ENCODE measurements around the gene KRTAP4-7.
"Not testable (repeated sequence)": the region's sequence is repeated elsewhere in the genome, so short reads cannot be mapped to it uniquely, and the experiment has no call there.

KRTAP4-7 gene

DNA sequence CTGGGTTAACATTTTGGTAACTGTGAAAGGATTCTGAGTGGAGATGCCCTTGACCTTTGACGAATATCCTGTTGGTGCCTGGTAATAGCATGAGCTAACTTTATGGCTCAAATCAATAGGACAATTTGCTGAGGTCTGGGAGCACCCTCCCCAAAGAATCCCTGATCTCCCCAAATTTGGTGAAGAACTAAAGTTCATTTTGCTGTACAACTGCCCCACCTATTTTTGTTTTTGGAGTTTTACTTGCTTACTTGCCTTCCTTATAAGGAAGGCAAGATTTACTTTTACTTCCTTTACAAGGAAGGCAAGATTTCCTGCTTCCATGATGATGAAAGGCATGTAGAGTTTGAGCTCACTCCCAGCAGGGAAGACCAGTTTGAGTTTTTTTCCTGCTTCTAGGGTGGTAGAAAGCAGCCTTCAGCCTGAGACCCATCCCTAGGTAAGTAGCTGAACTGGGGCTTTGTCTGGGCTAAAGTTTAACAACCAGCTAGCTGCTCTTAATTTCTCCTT lies 24.0 kb downstream of the KRTAP4-7 start:
- H3K36me3 ChIP-seq (ENCODE audit: control insufficient read depth in 1 of 2, insufficient read depth in 2 of 2, low read length in 2 of 2), result no peaks in the 10 kb centered on the region
- H3K9ac ChIP-seq (ENCODE audit: low read depth in 1 of 2, low read length in 2 of 2), result no peak overlapping the region
- H3K9me3 ChIP-seq (ENCODE audit: control insufficient read depth in 1 of 2, low read length in 2 of 2), result no peaks in the 10 kb centered on the region
- no peak overlapping the region for H3K4me3 ChIP-seq (ENCODE audit: low read depth in 1 of 2, low read length in 2 of 2)
- H3K27ac ChIP-seq (ENCODE audit: low read depth, low read length), result no peak overlapping the region
- H3K27me3 ChIP-seq (ENCODE audit: control insufficient read depth in 1 of 2, insufficient read depth in 2 of 2, low read length in 2 of 2), result no peaks in the 10 kb centered on the region
- no peaks in the 10 kb centered on the region for H3K4me1 ChIP-seq (ENCODE audit: control insufficient read depth in 1 of 2, insufficient read depth in 2 of 2, low read length in 2 of 2)

DNA sequence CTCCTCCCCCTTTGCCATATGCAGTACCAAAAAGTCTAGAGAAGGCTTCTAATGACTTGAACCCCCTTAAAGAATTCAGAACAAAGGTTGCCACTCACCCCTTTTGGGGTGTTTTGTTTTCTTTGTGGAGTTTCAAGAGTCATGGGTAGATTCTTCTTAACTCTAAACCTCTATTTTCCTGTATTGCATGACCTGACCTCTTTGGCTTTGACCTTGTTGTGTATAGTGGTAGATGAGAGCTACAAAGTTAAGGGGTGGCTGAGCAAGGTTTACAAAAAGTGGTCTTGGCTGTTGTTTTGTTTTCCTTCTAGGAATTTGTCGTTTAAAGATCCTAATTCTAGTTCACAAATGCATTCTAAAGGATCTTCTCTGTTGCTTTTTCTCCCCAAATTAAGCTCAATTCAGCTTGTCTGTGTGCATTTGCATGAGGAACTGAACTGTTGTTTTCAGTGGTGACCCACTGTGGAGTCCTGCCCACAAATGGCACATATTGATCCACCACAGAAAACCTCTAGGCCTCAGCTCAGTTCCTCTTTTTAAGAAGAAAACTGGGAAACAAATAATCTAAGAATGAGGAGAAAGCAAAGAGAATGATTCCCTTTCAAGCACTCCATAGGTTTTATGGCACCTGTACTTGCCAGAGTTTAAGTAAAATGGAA lies 24.9 kb downstream of the KRTAP4-7 start:
- H3K27me3 ChIP-seq (ENCODE audit: control insufficient read depth in 1 of 2, insufficient read depth in 2 of 2, low read length in 2 of 2); H3K4me1 ChIP-seq (ENCODE audit: control insufficient read depth in 1 of 2, insufficient read depth in 2 of 2, low read length in 2 of 2); H3K27ac ChIP-seq (ENCODE audit: low read depth, low read length); H3K4me3 ChIP-seq (ENCODE audit: low read depth in 1 of 2, low read length in 2 of 2); H3K9ac ChIP-seq (ENCODE audit: low read depth in 1 of 2, low read length in 2 of 2); H3K9me3 ChIP-seq (ENCODE audit: control insufficient read depth in 1 of 2, low read length in 2 of 2); H3K36me3 ChIP-seq (ENCODE audit: control insufficient read depth in 1 of 2, insufficient read depth in 2 of 2, low read length in 2 of 2): not testable (repeated sequence)

DNA sequence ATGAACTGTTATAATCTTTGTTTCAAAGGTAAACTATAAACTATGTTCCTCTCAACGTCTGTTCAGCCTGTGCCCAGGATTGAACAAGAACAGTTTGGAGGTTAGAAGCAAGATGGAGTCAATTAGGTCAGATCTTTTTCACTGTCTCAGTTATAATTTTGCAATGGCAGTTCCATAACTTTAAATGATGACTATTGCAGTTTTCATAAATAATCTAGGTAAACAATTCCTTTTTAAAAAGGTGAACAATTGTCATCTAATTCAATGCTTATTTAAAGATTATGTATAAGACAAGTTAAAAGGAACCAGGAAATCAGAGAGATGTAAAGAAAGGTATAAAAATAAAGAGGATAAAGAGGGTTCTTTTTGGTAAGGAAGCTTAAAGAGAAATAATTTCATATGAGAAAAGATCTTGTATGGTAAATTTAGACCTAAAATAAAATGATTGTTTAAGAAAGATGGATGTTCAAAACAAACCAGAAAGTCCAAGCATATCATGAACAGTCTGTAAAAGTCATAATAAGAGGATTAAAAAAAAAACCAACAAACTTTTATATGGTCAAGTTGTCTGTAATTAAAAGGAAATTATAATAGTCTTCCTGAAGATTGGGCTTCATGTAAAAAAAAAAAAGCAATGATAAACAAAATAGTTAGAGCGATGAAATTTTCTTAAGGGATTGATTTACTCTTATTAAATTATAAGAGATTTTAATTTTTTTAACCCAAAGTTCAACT lies 27.4 kb downstream of the KRTAP4-7 start:
- no peaks in the 10 kb centered on the region for H3K4me1 ChIP-seq (ENCODE audit: control insufficient read depth in 1 of 2, insufficient read depth in 2 of 2, low read length in 2 of 2)
- peaks cover 0 to 8% of the 10 kb centered on the region in 2 donors for H3K27me3 ChIP-seq (ENCODE audit: control insufficient read depth in 1 of 2, insufficient read depth in 2 of 2, low read length in 2 of 2)
- no peaks in the 10 kb centered on the region for H3K9me3 ChIP-seq (ENCODE audit: control insufficient read depth in 1 of 2, low read length in 2 of 2)
- no peak overlapping the region for H3K27ac ChIP-seq (ENCODE audit: low read depth, low read length)
- H3K36me3 ChIP-seq (ENCODE audit: control insufficient read depth in 1 of 2, insufficient read depth in 2 of 2, low read length in 2 of 2), result no peaks in the 10 kb centered on the region
- H3K9ac ChIP-seq (ENCODE audit: low read depth in 1 of 2, low read length in 2 of 2), result no peak overlapping the region
- no peak overlapping the region for H3K4me3 ChIP-seq (ENCODE audit: low read depth in 1 of 2, low read length in 2 of 2)

DNA sequence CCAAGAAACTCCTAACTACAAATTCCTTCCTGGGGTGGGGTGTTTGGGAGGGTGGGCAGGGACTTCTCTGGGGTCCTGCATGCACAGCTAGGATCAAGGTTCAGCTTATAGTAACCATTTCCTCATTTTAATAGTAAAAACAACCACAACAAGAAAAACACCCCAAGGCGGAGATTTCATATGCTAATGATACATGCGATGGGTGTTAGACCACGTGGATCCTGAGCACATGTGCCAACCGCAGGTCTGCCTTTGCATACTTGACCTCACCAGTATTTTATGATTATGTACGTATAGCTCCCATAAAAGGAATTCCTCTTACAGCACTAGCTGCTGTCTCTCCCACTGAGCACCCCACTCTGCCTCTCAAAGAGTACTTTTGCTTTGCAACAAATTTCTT lies 32.3 kb downstream of the KRTAP4-7 start:
- no peaks in the 10 kb centered on the region for H3K9me3 ChIP-seq (ENCODE audit: control insufficient read depth in 1 of 2, low read length in 2 of 2)
- H3K4me3 ChIP-seq (ENCODE audit: low read depth in 1 of 2, low read length in 2 of 2), result no peak overlapping the region
- no peaks in the 10 kb centered on the region for H3K36me3 ChIP-seq (ENCODE audit: control insufficient read depth in 1 of 2, insufficient read depth in 2 of 2, low read length in 2 of 2)
- no peak overlapping the region for H3K9ac ChIP-seq (ENCODE audit: low read depth in 1 of 2, low read length in 2 of 2)
- H3K27ac ChIP-seq (ENCODE audit: low read depth, low read length), result no peak overlapping the region
- no peaks in the 10 kb centered on the region for H3K4me1 ChIP-seq (ENCODE audit: control insufficient read depth in 1 of 2, insufficient read depth in 2 of 2, low read length in 2 of 2)
- H3K27me3 ChIP-seq (ENCODE audit: control insufficient read depth in 1 of 2, insufficient read depth in 2 of 2, low read length in 2 of 2), result peaks cover 0 to 8% of the 10 kb centered on the region in 2 donors

DNA sequence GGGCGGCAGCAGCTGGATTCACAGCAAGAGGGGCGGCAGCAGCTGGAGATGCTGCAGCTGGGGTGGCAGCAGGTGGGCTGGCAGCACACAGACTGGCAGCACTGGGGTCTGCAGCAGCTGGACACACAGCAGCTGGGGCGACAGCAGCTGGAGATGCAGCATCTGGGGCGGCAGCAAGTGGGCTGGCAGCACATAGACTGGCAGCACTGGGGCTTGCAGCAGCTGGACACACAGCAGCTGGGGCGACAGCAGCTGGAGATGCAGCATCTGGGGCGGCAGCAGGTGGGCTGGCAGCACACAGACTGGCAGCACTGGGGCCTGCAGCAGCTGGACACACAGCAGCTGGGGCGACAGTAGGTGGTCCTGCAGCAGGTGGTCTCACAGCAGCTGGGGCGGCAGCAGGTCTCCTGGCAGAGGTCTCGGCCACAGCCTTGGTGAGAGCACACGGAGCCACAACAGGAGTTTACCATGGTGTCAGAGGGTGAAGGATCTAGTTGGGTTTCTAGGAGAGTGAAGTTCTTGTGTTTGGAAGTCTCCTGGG lies 34.0 kb downstream of the KRTAP4-7 start, which contains the start of gene KRTAP4-11:
Gene KRTAP4-11 (minus strand): TSS at position 528 of the 541 bp plus-strand sequence. CDS start 58 bp downstream, at position 470.
- H3K9ac ChIP-seq (ENCODE audit: low read depth in 1 of 2, low read length in 2 of 2); H3K36me3 ChIP-seq (ENCODE audit: control insufficient read depth in 1 of 2, insufficient read depth in 2 of 2, low read length in 2 of 2); H3K4me3 ChIP-seq (ENCODE audit: low read depth in 1 of 2, low read length in 2 of 2); H3K4me1 ChIP-seq (ENCODE audit: control insufficient read depth in 1 of 2, insufficient read depth in 2 of 2, low read length in 2 of 2); H3K27ac ChIP-seq (ENCODE audit: low read depth, low read length); H3K27me3 ChIP-seq (ENCODE audit: control insufficient read depth in 1 of 2, insufficient read depth in 2 of 2, low read length in 2 of 2); H3K9me3 ChIP-seq (ENCODE audit: control insufficient read depth in 1 of 2, low read length in 2 of 2): not testable (repeated sequence)

DNA sequence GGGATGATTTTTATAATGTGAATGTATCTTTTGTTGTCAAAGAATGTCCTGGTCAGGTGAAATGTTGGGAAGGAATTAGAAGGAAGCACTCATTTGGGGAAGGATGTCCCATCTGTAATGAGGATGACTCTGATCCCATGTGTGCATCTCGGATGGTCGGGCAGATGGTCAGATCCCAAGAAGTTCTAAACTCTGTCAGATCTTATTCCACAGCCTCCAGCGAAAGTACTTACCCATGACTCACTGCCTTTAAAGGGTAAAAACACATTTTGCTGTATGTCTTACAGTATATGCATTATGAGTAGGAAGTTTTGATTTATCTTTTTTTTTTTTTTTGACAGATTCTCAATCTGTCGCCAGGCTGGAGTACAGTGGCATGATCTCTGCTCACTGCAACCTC lies 34.8 kb downstream of the KRTAP4-7 start:
- Histone ChIP-seq H3K27ac (ENCODE audit: low read depth, low read length) (no peak overlapping the region), H3K9me3 (ENCODE audit: control insufficient read depth in 1 of 2, low read length in 2 of 2) (no peaks in the 10 kb centered on the region), H3K4me1 (ENCODE audit: control insufficient read depth in 1 of 2, insufficient read depth in 2 of 2, low read length in 2 of 2) (no peaks in the 10 kb centered on the region), H3K9ac (ENCODE audit: low read depth in 1 of 2, low read length in 2 of 2) (no peak overlapping the region), H3K36me3 (ENCODE audit: control insufficient read depth in 1 of 2, insufficient read depth in 2 of 2, low read length in 2 of 2) (no peaks in the 10 kb centered on the region), H3K27me3 (ENCODE audit: control insufficient read depth in 1 of 2, insufficient read depth in 2 of 2, low read length in 2 of 2) (peaks cover 0 to 8% of the 10 kb centered on the region in 2 donors), H3K4me3 (ENCODE audit: low read depth in 1 of 2, low read length in 2 of 2) (no peak overlapping the region)

DNA sequence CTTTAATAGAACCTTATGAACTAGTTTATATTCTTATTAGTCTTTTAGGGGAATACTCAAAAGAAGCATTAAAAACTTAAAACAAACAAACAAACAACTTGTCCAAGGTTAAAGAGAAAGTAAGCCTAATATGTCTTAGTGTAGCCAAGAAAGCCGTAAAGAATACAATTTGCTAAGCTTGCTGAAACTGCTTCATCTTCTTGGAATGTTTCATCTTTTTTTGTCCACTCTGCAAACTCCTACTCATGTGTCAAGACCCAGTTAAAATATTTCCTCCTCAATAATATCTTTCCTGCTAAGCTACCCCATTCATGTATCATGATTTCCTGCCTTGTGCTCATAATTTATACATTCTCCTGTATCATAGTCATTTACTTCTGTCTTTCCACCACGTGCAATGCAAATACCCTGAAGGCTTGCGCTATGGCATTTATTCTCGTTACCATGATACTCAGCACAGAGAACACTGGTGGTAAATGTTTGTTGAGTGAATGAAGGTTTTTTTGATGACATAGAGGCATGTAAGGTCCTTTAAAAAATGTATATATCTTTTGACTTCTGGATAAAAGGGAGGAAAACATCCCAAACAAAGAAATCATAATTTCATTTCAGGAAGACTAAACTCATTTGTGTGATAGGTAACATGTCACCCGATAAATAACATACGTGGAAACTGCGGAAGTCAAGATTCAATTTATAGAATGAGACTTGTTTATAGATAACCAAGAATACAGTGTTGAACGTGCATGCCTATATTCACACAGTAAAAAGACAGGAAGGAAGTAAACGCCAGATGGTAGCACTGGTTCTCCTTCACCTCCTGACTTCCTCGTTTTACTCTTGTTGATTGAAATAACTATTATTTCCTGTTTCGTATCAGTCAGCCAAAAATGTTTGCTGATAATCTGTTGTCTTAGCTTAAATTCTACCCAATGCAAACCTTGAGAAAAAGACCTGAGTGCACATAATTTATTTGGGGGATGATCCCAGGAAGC lies 36.0 kb downstream of the KRTAP4-7 start:
- not testable (repeated sequence) for H3K27me3 ChIP-seq (ENCODE audit: control insufficient read depth in 1 of 2, insufficient read depth in 2 of 2, low read length in 2 of 2); H3K36me3 ChIP-seq (ENCODE audit: control insufficient read depth in 1 of 2, insufficient read depth in 2 of 2, low read length in 2 of 2); H3K27ac ChIP-seq (ENCODE audit: low read depth, low read length); H3K4me3 ChIP-seq (ENCODE audit: low read depth in 1 of 2, low read length in 2 of 2); H3K4me1 ChIP-seq (ENCODE audit: control insufficient read depth in 1 of 2, insufficient read depth in 2 of 2, low read length in 2 of 2); H3K9me3 ChIP-seq (ENCODE audit: control insufficient read depth in 1 of 2, low read length in 2 of 2); H3K9ac ChIP-seq (ENCODE audit: low read depth in 1 of 2, low read length in 2 of 2)

DNA sequence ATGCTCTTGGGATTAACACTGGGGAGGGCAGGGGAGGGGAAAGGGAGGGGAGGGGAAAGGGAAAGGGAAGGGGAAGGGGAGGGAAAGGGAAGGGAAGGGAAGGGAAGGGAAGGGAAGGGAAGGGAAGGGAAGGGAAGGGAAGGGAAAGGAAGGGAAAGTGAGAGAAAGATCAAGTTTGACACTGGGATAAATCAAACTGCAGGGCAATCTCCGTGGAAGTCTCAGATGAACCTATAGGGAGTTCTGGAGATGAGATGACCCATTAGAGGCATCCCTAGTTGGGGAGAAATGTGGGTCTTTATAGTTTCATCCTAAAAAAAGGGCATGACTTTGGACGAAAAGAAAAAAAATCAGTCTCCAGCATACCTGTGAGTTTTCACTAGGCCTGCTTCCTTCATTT lies 37.8 kb downstream of the KRTAP4-7 start:
- no peaks in the 10 kb centered on the region for H3K9me3 ChIP-seq (ENCODE audit: control insufficient read depth in 1 of 2, low read length in 2 of 2)
- no peaks in the 10 kb centered on the region for H3K27me3 ChIP-seq (ENCODE audit: control insufficient read depth in 1 of 2, insufficient read depth in 2 of 2, low read length in 2 of 2)
- no peak overlapping the region for H3K9ac ChIP-seq (ENCODE audit: low read depth in 1 of 2, low read length in 2 of 2)
- no peak overlapping the region for H3K4me3 ChIP-seq (ENCODE audit: low read depth in 1 of 2, low read length in 2 of 2)
- no peak overlapping the region for H3K27ac ChIP-seq (ENCODE audit: low read depth, low read length)
- H3K36me3 ChIP-seq (ENCODE audit: control insufficient read depth in 1 of 2, insufficient read depth in 2 of 2, low read length in 2 of 2), result no peaks in the 10 kb centered on the region
- no peaks in the 10 kb centered on the region for H3K4me1 ChIP-seq (ENCODE audit: control insufficient read depth in 1 of 2, insufficient read depth in 2 of 2, low read length in 2 of 2)

DNA sequence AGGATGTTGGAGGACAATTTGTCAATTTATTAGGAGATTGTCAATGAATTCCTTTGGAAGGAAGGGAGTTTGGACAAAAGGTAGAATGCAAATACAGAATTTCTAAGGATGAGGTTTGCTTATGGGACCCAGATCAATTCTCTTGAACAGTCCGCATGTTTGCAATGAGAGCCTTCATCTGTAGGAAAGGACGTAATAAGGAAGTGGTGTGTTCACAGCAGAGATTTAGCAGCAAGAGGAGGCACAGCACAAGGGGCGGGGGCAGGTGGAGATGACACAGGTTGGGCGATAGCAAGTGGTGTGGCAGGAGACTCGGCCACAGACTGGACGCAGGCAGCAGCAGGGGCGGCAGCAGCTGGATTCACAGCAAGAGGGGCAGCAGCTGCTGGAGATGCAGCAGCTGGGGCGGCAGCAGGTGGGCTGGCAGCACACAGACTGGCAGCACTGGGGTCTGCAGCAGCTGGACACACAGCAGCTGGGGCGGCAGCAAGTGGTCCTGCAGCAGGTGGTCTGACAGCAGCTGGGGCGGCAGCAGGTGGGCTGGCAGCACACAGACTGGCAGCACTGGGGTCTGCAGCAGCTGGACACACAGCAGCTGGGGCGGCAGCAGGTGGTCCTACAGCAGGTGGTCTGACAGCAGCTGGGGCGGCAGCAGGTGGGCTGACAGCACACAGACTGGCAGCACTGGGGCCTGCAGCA lies 39.5 kb downstream of the KRTAP4-7 start:
- not testable (repeated sequence) for H3K36me3 ChIP-seq (ENCODE audit: control insufficient read depth in 1 of 2, insufficient read depth in 2 of 2, low read length in 2 of 2); H3K4me1 ChIP-seq (ENCODE audit: control insufficient read depth in 1 of 2, insufficient read depth in 2 of 2, low read length in 2 of 2); H3K27ac ChIP-seq (ENCODE audit: low read depth, low read length); H3K9me3 ChIP-seq (ENCODE audit: control insufficient read depth in 1 of 2, low read length in 2 of 2); H3K27me3 ChIP-seq (ENCODE audit: control insufficient read depth in 1 of 2, insufficient read depth in 2 of 2, low read length in 2 of 2); H3K4me3 ChIP-seq (ENCODE audit: low read depth in 1 of 2, low read length in 2 of 2); H3K9ac ChIP-seq (ENCODE audit: low read depth in 1 of 2, low read length in 2 of 2)

Measured in duodenal mucosa (tissue), 2 donors.